ENCODE results near the gene REG3G.

- TF ChIP-seq CTCF (IDR thresholded peaks at IDR 0.05) = no peak
- TF ChIP-seq POLR2AphosphoS5 (IDR thresholded peaks at IDR 0.05) = no peak
Observed at GRCh38 chr2:79065201-79065600, 39.7 kb downstream of the REG3G start.

Data from esophagus muscularis mucosa (tissue), 3 donors.